Head of caudate nucleus (tissue), 42 donors: ENCODE data around the gene TNNT3.

Experiments
- DNase-seq, 42 donors: peaks; one replicate each; pipeline versions ENCODE4 v3.0.0 to v3.0.0-alpha.2; 2020 to 2021; ENCODE audit warnings: mixed read lengths in 7 of 42
- intact Hi-C: fragments of 100-400 bp; cut with DNase I; formaldehyde crosslinking; loops from one replicate; pipeline ENCODE4 v1.15.0; 2022

Gene TNNT3

DNA sequence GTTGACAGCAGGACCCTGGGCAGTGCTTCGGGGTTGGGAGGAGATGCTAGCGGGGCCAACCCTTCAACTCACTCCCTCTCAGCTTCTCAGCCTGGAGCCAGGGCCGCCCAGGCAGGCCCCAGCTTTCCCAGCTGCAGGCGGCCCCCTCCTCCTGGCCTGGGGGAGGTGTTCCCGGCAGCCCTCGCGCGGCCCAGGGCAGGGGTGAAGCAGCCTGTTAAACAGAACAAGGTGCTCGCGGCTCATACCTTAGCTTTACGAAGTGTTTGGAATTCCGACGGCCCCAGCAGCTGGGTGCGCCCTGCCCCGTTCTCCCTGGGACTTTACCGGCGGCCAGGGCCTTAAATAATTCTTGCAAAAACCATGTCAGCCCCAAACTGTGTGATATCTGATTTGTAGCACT, 44.8 kb downstream of the TNNT3 start:
- no peak for DNase-seq
- intact Hi-C loops = no loop called here

- DNase-seq = no peak
- intact Hi-C loops = no loop called here
Measured at GRCh38 chr11:1964955-1965354, 45.5 kb downstream of the TNNT3 start.

DNA sequence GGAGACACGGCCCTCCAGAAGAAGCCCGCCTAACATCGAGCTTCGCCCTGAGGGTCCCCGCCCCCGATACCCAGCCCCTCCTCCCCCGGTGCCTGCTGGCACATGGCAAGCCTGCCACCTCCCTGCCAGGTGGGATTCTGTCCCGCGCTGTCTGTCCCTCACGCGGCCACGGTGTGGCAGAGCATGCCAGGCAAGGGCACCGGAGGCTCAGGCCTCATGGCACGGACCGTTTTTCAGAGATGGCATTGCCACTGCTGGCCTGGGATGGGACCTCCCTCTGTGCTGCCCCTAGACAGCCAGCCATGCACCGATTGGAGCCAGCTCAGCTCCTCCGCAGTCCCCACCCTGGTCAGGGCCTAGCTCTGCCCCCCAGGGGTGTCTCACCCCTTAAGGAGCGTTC, 47.0 kb downstream of the TNNT3 start:
- DNase-seq = no peak
- intact Hi-C loops = no loop called here

GRCh38 chr11:1967641-1968225, 48.2 kb downstream of the TNNT3 start:
- intact Hi-C loops = no loop called here
- DNase-seq = no peak

- intact Hi-C loops = no loop called here
- no peak for DNase-seq
Measured at GRCh38 chr11:1968454-1969002, 49.0 kb downstream of the TNNT3 start.

DNA sequence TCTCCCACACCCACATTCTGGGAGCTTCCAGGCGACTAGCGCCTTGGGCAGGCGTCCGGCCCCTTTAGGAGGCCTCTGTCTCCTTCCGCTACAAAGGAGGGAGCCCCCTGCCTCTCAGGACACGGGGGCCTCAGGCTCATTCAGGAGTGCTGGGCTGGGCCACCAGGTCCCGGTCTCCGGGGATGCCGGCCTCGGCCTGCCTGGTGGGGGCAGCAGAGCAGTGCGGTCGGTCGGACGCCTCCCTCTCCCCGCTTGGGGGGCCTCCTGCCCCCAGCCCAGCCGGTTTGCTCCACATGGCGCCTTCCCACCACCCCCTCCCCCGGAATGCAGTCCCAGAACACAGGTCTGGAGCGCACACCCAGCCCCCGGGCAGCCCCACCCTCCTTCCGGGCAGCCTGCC, 49.5 kb downstream of the TNNT3 start:
- DNase-seq = no peak
- intact Hi-C loops = no loop called here

DNA sequence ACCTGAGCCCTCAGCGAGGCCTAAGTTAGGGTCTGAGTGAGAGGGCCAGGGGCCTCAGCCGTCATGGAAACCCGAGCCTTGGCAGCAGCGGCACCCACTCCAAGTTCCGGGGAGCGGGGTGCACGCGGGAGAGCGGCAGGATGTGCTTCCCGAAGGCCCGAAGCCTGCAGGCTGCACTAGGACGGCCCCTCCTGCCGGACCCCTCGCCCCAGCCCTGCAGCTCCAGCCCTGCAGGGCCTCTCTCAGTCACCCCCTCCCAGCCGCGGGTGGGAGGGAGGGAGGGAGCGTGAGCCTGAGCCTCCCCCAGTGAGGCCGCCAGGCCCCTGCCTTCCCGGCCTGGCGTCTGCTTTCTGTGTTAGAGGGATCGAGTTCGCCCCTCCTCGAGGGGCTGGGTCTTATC, 50.3 kb downstream of the TNNT3 start:
- intact Hi-C loops = no loop called here
- no peak for DNase-seq

- intact Hi-C loops = no loop called here
- DNase-seq = no peak
Measured at GRCh38 chr11:1970956-1971355, 51.5 kb downstream of the TNNT3 start.

- intact Hi-C loops = no loop called here
- no peak for DNase-seq
Measured at GRCh38 chr11:1975185-1975584, 55.7 kb downstream of the TNNT3 start.

- intact Hi-C loops = no loop called here
- DNase-seq = no peak
Measured at GRCh38 chr11:1978720-1979473, 59.4 kb downstream of the TNNT3 start.

- DNase-seq = no peak
- intact Hi-C loops = no loop called here
Measured at GRCh38 chr11:1979607-1980006, 60.1 kb downstream of the TNNT3 start.

GRCh38 chr11:1982873-1983600, 63.5 kb downstream of the TNNT3 start:
- intact Hi-C loops = no loop called here

DNA sequence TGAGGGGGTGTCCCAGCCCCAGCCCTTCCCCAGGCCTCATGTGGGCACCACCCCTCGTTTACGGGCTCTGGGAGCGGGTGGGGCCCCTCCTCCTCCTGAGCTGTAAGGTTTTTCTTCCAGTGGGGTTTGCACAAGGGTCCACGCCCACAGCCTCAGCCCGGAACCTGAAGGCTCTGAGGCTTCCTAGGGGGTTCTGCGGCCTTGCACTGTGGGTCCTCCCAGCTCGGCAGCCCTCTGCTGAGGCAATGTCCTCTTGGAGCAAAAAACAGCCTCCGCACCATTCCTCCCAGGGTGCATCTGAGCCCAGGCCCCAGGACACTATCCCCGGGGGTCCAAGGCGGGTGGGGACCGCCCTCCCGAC, 64.1 kb downstream of the TNNT3 start:
- intact Hi-C loops = no loop called here
- DNase-seq = no peak

More at GRCh38 chr11:1982873-1983600, 63.5 kb downstream of the TNNT3 start:
- DNase-seq = no peak

DNA sequence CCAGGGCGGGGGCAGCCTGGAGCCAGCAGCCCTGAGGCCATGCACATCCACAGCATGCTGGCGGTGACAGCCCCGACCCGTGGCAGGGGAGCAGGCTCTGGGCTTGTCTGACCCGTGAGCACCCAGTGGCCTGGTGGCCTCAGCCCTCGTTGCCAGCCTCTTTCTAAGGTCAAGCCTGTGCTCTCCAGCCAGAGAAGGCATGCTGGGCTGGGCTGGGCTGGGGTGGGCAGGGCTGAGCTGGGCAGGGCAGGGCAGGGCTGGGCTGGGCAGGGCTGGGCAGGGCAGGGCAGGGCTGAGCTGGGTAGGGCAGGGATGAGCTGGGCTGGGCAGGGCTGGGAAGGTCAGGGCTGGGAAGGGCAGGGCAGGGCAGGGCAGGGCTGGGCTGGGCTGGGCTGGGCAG, 67.5 kb downstream of the TNNT3 start:
- no peak for DNase-seq
- intact Hi-C loops = no loop called here

DNA sequence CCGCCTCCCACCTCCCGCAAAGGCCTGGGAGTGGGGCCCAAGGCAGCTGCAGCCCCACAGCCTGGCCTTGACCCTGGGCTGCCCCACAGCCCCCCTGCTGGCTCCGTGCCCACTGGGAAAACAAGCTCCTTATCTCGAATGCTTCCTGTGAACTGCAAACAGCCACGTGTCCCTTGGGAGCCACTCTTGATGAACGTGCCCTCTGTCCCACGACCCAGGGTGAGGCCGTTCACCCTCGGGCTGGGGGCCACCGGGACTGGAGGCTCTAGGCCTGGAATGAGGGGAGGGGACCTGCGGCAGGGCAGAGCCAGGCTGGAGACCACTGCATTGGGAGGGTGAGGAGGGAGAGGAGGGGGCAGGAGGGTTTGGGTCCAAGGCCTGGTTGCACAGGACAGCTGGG, 68.7 kb downstream of the TNNT3 start:
- intact Hi-C loops = no loop called here
- no peak for DNase-seq
